ENCODE measurements around the gene GABRG3. TPM values are rescaled to one million over a fixed set of nuclear protein-coding genes. Genes with fewer than 3 reads are reported as not detected.

Gene GABRG3
- total and polyA plus RNA-seq, 2 of the 4 experiments (the other 2 are of a cell fraction) = not detected

- no peaks in the 10 kb centered on the region for H3K36me3 ChIP-seq (ENCODE audit: control insufficient read depth, insufficient read depth, low read length)
- H2AK9ac ChIP-seq (replicated peaks; ENCODE audit: low read depth, low read length, poor library complexity) = no peak overlapping the region
- no peak overlapping the region for H3K4ac ChIP-seq (ENCODE audit: low read depth, low read length)
- dilution Hi-C loops (cut with HindIII; ENCODE audit: low sequenced_read_pairs, unreplicated experiment) = no loop called here
- intact Hi-C loops (cut with micrococcal nuclease) = no loop called here
- H4K20me1 ChIP-seq (ENCODE audit: insufficient read depth, low read length) = no peaks in the 10 kb centered on the region
- H3K4me1 ChIP-seq (ENCODE audit: control insufficient read depth, insufficient read depth, low read length) = no peaks in the 10 kb centered on the region
- TF ChIP-seq CEBPB (IDR thresholded peaks at IDR 0.05; ENCODE audit: low read depth, low read length) (no peak), MAZ (IDR thresholded peaks at IDR 0.05; ENCODE audit: borderline replicate concordance, low read depth, low read length) (no peak)
- no peak overlapping the region for H3K27ac ChIP-seq (ENCODE audit: insufficient read depth, low read length)
- BruUV-seq (replicated peaks) = no TSS peak
- ChIA-PET CTCF (no interaction called here), POLR2A (ENCODE audit: unreplicated experiment) (no interaction called here)
- no peak overlapping the region for H2AFZ ChIP-seq (replicated peaks; ENCODE audit: low read length, poor library complexity)
- no peak for ATAC-seq (ENCODE audit: low read depth)
- no peak overlapping the region for H2AK5ac ChIP-seq (ENCODE audit: low read depth, low read length)
- peaks cover 27% of the 10 kb centered on the region for H3K9me3 ChIP-seq (ENCODE audit: control insufficient read depth, insufficient read depth, low read length)
- H3K9ac ChIP-seq (ENCODE audit: low read depth, low read length) = no peak overlapping the region
- no peak overlapping the region for H2BK5ac ChIP-seq (ENCODE audit: low read depth, low read length, poor library complexity, severe bottlenecking)
- H3K4me3 ChIP-seq (ENCODE audit: insufficient read depth, low read depth, low read length) = no peak overlapping the region
- WGBS, 2 experiments (ENCODE audit: extremely low coverage in 2 of 2, insufficient read length in 1 of 2) = no CpG with 5 or more reads among the region's 2 CpGs
- H3K79me1 ChIP-seq (ENCODE audit: low read depth in 1 of 2, low read length in 2 of 2) = no peaks in the 10 kb centered on the region
- no peak overlapping the region for H3K4me2 ChIP-seq (ENCODE audit: low read depth, low read length)
- in situ Hi-C loops (cut with MboI; ENCODE audit: low sequenced_read_pairs) = no loop called here
- H3K23ac ChIP-seq (ENCODE audit: low read depth, low read length) = no peak overlapping the region
- H2BK15ac ChIP-seq (ENCODE audit: low read depth, low read length) = no peak overlapping the region
- H3K56ac ChIP-seq (ENCODE audit: extremely low read depth, insufficient read depth, low read length) = no peak overlapping the region
- H3K9me1 ChIP-seq (ENCODE audit: insufficient read depth, low read length) = no peaks in the 10 kb centered on the region
- H4K5ac ChIP-seq (ENCODE audit: low read depth, low read length) = no peak overlapping the region
- H2BK120ac ChIP-seq (ENCODE audit: low read depth, low read length) = no peak overlapping the region
- DNase-seq = no peak
- no peaks in the 10 kb centered on the region for H3K27me3 ChIP-seq (ENCODE audit: control insufficient read depth, insufficient read depth, low read length)
- no peak overlapping the region for H3K18ac ChIP-seq (ENCODE audit: low read depth, low read length)
- no peak overlapping the region for H4K91ac ChIP-seq (ENCODE audit: insufficient read depth, low read depth, low read length)
- no peak overlapping the region for H4K8ac ChIP-seq (ENCODE audit: low read depth in 2 of 2, low read length in 2 of 2)
- no peak overlapping the region for H3K14ac ChIP-seq (replicated peaks; ENCODE audit: low read depth, low read length)
- H2BK20ac ChIP-seq (ENCODE audit: low read depth, low read length) = no peak overlapping the region
Measured at GRCh38 chr15:27175472-27176153, 204.6 kb downstream of the GABRG3 start.

All from IMR-90 (cell line).